ENCODE results near the gene CHAT. TPM values are rescaled to one million over a fixed set of nuclear protein-coding genes. Genes with fewer than 3 reads are reported as not detected.

Gene CHAT
- total and polyA plus RNA-seq, 2 of the 13 experiments (the other 11 are each of a cell fraction or from before 2014, with no cell fraction given), result not detected

GRCh38 chr10:49606981-49607535, 6.8 kb upstream of the CHAT start (continued):
- TF ChIP-seq ZNF574 (CRISPR knock-in tag; IDR thresholded peaks at IDR 0.05), result peak; percentile 62
- TF ChIP-seq ZFP1 (CRISPR knock-in tag; IDR thresholded peaks at IDR 0.05), result 0 out of 2 replicates have a peak, but pooled peaks have one; percentile 50
- TF ChIP-seq, protein P1, sequence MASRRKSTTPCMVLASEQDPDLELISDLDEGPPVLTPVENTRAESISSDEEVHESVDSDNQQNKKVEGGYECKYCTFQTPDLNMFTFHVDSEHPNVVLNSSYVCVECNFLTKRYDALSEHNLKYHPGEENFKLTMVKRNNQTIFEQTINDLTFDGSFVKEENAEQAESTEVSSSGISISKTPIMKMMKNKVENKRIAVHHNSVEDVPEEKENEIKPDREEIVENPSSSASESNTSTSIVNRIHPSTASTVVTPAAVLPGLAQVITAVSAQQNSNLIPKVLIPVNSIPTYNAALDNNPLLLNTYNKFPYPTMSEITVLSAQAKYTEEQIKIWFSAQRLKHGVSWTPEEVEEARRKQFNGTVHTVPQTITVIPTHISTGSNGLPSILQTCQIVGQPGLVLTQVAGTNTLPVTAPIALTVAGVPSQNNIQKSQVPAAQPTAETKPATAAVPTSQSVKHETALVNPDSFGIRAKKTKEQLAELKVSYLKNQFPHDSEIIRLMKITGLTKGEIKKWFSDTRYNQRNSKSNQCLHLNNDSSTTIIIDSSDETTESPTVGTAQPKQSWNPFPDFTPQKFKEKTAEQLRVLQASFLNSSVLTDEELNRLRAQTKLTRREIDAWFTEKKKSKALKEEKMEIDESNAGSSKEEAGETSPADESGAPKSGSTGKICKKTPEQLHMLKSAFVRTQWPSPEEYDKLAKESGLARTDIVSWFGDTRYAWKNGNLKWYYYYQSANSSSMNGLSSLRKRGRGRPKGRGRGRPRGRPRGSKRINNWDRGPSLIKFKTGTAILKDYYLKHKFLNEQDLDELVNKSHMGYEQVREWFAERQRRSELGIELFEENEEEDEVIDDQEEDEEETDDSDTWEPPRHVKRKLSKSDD (CRISPR knock-in tag; IDR thresholded peaks at IDR 0.05; ENCODE audit: low read depth), result 0 out of 2 replicates have a peak, but pooled peaks have one; percentile 31
- TF ChIP-seq SMYD3 (CRISPR knock-in tag; IDR thresholded peaks at IDR 0.05), result no peak
- TF ChIP-seq MED13 (CRISPR knock-in tag; IDR thresholded peaks at IDR 0.05), result peak; percentile 52; the same call in 1 of the 2 replicates
- no peak for TF ChIP-seq ZNF484 (CRISPR knock-in tag; IDR thresholded peaks at IDR 0.05; ENCODE audit: borderline replicate concordance, low read depth)
- TF ChIP-seq ATAD3A (CRISPR knock-in tag; IDR thresholded peaks at IDR 0.05), result peak; percentile 72; the same call in 1 of the 2 replicates
- TF ChIP-seq, protein P2, sequence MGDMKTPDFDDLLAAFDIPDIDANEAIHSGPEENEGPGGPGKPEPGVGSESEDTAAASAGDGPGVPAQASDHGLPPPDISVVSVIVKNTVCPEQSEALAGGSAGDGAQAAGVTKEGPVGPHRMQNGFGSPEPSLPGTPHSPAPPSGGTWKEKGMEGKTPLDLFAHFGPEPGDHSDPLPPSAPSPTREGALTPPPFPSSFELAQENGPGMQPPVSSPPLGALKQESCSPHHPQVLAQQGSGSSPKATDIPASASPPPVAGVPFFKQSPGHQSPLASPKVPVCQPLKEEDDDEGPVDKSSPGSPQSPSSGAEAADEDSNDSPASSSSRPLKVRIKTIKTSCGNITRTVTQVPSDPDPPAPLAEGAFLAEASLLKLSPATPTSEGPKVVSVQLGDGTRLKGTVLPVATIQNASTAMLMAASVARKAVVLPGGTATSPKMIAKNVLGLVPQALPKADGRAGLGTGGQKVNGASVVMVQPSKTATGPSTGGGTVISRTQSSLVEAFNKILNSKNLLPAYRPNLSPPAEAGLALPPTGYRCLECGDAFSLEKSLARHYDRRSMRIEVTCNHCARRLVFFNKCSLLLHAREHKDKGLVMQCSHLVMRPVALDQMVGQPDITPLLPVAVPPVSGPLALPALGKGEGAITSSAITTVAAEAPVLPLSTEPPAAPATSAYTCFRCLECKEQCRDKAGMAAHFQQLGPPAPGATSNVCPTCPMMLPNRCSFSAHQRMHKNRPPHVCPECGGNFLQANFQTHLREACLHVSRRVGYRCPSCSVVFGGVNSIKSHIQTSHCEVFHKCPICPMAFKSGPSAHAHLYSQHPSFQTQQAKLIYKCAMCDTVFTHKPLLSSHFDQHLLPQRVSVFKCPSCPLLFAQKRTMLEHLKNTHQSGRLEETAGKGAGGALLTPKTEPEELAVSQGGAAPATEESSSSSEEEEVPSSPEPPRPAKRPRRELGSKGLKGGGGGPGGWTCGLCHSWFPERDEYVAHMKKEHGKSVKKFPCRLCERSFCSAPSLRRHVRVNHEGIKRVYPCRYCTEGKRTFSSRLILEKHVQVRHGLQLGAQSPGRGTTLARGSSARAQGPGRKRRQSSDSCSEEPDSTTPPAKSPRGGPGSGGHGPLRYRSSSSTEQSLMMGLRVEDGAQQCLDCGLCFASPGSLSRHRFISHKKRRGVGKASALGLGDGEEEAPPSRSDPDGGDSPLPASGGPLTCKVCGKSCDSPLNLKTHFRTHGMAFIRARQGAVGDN (CRISPR knock-in tag; IDR thresholded peaks at IDR 0.05), result peak; percentile 52; the same call in 1 of the 2 replicates
- no peak for TF ChIP-seq SMC3 (IDR thresholded peaks at IDR 0.05; ENCODE audit: low read length)
- peak; percentile 71; the same call in 1 of the 2 replicates for TF ChIP-seq KMT2B (CRISPR knock-in tag; IDR thresholded peaks at IDR 0.05)
- no peak for TF ChIP-seq SMARCE1 (IDR thresholded peaks at IDR 0.05; ENCODE audit: borderline replicate concordance)
- peak; percentile 55; the same call in 1 of the 2 replicates for TF ChIP-seq MXD1 (CRISPR knock-in tag; IDR thresholded peaks at IDR 0.05)
- no peak for TF ChIP-seq LCORL (IDR thresholded peaks at IDR 0.05)
- no peak for TF ChIP-seq LCORL (CRISPR knock-in tag; IDR thresholded peaks at IDR 0.05)
- TF ChIP-seq, protein P3, sequence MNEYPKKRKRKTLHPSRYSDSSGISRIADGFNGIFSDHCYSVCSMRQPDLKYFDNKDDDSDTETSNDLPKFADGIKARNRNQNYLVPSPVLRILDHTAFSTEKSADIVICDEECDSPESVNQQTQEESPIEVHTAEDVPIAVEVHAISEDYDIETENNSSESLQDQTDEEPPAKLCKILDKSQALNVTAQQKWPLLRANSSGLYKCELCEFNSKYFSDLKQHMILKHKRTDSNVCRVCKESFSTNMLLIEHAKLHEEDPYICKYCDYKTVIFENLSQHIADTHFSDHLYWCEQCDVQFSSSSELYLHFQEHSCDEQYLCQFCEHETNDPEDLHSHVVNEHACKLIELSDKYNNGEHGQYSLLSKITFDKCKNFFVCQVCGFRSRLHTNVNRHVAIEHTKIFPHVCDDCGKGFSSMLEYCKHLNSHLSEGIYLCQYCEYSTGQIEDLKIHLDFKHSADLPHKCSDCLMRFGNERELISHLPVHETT (CRISPR knock-in tag; conservative IDR thresholded peaks at IDR 0.05), result 0 out of 2 replicates have a peak, but pooled peaks have one; percentile 57
- 0 out of 2 replicates have a peak, but pooled peaks have one; percentile 29 for TF ChIP-seq SP4 (CRISPR knock-in tag; IDR thresholded peaks at IDR 0.05)
- TF ChIP-seq KLF9 (CRISPR knock-in tag; IDR thresholded peaks at IDR 0.05; ENCODE audit: low read depth), result peak; percentile 70; the same call in 1 of the 2 replicates

Measured in HepG2 (cell line).